ENCODE data around the gene F3. TPM values are rescaled to one million over a fixed set of nuclear protein-coding genes. Genes with fewer than 3 reads are reported as not detected.
A peak's percentile ranks its signal among the peaks of the same experiment; 100 is the strongest.

F3 gene
- total and polyA plus RNA-seq, 12 donors = 11.8 to 50.9 (median 23.9) TPM

DNA sequence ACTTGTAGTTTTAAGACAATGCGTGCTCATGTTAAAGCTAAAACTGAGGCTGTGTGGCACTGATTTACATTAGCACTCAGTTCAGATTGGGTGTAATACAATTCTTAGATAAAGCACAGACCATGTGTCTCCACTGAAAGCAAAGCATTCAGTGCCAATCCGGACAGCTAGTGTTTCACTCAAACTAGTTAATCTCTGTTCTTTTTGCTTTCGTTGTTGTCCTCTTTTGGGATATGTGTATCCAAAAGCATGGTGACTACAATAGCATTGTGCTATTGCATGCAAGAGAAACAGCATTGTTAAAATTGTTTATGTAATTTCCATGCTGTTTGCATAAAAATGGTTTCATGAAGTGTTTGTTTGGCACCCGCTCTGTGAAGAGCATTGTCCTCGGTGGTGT is 54.6 kb downstream of the F3 start:
- H3K4me1 ChIP-seq (replicated peaks in 1 of 2) = no peaks in the 10 kb centered on the region
- TF ChIP-seq, protein P1, sequence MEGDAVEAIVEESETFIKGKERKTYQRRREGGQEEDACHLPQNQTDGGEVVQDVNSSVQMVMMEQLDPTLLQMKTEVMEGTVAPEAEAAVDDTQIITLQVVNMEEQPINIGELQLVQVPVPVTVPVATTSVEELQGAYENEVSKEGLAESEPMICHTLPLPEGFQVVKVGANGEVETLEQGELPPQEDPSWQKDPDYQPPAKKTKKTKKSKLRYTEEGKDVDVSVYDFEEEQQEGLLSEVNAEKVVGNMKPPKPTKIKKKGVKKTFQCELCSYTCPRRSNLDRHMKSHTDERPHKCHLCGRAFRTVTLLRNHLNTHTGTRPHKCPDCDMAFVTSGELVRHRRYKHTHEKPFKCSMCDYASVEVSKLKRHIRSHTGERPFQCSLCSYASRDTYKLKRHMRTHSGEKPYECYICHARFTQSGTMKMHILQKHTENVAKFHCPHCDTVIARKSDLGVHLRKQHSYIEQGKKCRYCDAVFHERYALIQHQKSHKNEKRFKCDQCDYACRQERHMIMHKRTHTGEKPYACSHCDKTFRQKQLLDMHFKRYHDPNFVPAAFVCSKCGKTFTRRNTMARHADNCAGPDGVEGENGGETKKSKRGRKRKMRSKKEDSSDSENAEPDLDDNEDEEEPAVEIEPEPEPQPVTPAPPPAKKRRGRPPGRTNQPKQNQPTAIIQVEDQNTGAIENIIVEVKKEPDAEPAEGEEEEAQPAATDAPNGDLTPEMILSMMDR (IDR thresholded peaks at IDR 0.05) = no peak
- no peak for TF ChIP-seq POLR2A (IDR thresholded peaks at IDR 0.05)
- H3K27me3 ChIP-seq = no peaks in the 10 kb centered on the region
- intact Hi-C loops (cut with DNase I) = loop anchor here in 1 of 2 donors (10.0 kb wide), 1 partner anchor 318 kb away; no protein-coding TSS in a partner anchor
- no peak overlapping the region for H3K27ac ChIP-seq
- H3K9me3 ChIP-seq (replicated peaks in 1 of 3) = no peaks in the 10 kb centered on the region
- 63 to 72% (median 67%) methylated on average over 5 of the region's 5 CpGs for WGBS, 4 donors
- DNase-seq = no peak
- H3K36me3 ChIP-seq (replicated peaks in 1 of 2) = peaks cover 0 to 12% of the 10 kb centered on the region in 2 donors
- H3K4me3 ChIP-seq = no peak overlapping the region

DNA sequence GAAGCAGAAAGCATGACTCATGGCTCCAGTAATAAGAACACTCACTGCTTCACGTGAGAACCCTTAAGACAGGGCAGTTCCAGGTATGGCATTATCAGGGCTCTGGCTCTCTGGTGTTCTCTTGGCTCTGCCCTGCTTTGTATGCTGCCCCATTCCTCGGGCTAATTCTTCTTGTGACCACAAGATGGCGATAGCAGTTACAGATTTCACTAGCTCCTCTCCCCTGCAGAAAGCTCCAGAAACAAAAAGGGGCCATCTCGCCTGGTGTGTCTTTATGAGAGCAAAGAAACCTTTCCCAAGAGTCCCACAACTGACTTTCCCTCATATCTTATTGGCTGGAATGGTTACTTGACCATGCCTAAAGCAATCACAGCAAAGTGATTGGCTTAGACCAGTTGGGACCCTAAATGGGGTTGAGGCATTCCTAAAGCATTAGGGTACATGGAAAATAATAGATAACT is 60.1 kb downstream of the F3 start:
- Histone ChIP-seq H3K4me1 (replicated peaks in 1 of 2) (no peaks in the 10 kb centered on the region), H3K27me3 (no peaks in the 10 kb centered on the region), H3K9me3 (replicated peaks in 1 of 3) (no peaks in the 10 kb centered on the region), H3K27ac (no peak overlapping the region), H3K36me3 (replicated peaks in 1 of 2) (peaks cover 0 to 12% of the 10 kb centered on the region in 2 donors), H3K4me3 (no peak overlapping the region)
- TF ChIP-seq POLR2A (IDR thresholded peaks at IDR 0.05) = no peak
- TF ChIP-seq, protein P1 (IDR thresholded peaks at IDR 0.05) = peak; percentile 61 to 82 (median 78)
- DNase-seq = peak; percentile 28 to 72 (median 46)
- intact Hi-C loops (cut with DNase I) = loop anchor here in 1 of 2 donors (10.0 kb wide), 1 partner anchor 323 kb away; no protein-coding TSS in a partner anchor
- WGBS, 4 donors = 7 to 14% (median 9%) methylated on average over 4 of the region's 4 CpGs

DNA sequence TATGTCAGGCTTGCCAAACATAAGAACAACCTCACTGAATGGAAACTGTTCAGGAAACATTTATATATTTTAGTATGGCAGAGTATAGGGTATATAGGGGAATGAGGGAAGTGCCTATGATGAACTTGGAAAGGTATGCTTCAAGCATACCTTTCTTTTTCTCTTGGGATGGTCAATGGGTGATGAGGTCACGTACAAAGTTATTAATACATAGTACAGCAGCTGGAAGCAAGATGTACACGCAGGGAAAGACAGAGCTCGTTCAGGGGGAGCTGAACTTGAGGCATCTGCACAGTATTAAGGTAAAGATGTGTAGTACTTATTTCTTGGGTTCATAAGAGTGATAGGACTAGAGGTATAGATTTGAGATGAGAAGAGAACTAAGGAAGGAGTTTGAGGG is 61.9 kb downstream of the F3 start:
- TF ChIP-seq POLR2A (IDR thresholded peaks at IDR 0.05) = no peak
- TF ChIP-seq, protein P1 (IDR thresholded peaks at IDR 0.05) = no peak
- Histone ChIP-seq H3K4me1 (replicated peaks in 1 of 2) (no peaks in the 10 kb centered on the region), H3K4me3 (no peak overlapping the region), H3K27me3 (no peaks in the 10 kb centered on the region), H3K9me3 (replicated peaks in 1 of 3) (no peaks in the 10 kb centered on the region), H3K36me3 (replicated peaks in 1 of 2) (peaks cover 0 to 12% of the 10 kb centered on the region in 2 donors), H3K27ac (no peak overlapping the region)
- 82 to 94% (median 90%) methylated on average over 3 of the region's 3 CpGs for WGBS, 4 donors
- DNase-seq = no peak
- intact Hi-C loops (cut with DNase I) = loop anchor here in 1 of 2 donors (10.0 kb wide), 1 partner anchor 325 kb away; no protein-coding TSS in a partner anchor

Other genes with a start within 250 kb of the F3 start
- 10 to 100 TPM; 19.1 to 58.3 (median 39.6) TPM for gene ABCD3, start 123.4 kb downstream of the F3 start, total RNA-seq
- gene ABCD3, start 123.4 kb downstream of the F3 start, polyA plus RNA-seq = 10 to 100 TPM; 11.2 to 69.6 (median 15.2) TPM

Data from adrenal gland (tissue), 12 donors.